HCEC 1CT (cell line): ENCODE data around the gene EP400.

Source experiments
- DNase-seq: peaks from one replicate; pipeline ENCODE4 v3.0.0-alpha.2; 2017

The EP400 gene

GRCh38 chr12:132052196-132052932, 102.6 kb downstream of the EP400 start:
- no peak for DNase-seq

DNA sequence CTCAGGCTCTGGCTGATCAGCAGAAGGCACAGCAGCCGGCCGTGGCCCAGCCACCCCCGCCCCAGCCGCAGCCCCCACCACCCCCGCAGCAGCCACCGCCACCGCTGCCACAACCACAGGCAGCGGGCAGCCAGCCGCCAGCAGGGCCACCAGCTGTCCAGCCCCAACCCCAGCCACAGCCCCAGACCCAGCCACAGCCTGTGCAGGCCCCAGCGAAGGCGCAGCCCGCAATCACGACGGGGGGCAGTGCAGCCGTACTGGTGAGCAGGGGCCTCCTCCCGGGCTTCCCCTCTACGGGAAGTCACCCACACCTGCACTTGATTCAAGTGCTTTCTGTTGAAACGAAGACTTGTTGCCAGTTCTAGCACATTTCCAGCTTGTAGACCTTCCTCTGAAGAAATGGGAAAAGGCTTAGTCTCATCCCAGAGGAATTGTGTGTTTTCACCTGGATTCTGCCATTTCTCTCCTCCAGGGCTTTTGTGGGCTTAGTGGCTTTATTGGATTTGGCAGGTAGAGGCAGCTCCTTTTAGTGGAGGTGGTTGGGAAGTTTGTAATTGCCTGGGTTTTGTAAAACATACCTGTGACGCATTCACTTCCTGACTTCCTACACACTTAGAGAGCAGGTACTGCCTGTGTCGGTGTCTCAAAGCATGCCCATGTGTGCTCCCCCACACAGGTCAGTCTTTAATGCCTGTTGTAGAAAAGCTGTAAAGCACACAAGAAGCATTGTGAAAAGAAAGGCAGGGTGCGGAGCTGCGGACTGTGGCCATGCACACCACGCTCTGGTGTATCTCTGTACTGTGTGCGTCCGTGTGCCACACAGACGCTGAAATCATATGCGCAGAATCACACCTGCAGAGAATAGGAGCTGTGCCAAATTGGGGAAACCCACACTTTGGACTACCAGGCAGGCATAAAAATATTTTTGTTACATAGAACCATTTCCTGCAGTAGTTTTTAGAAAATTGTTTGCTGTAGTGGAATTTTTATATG, 103.9 kb downstream of the EP400 start:
- DNase-seq, result no peak

- no peak for DNase-seq
These were observed 105.2 kb downstream of the EP400 start for GRCh38 chr12:132054983-132055382.

DNA sequence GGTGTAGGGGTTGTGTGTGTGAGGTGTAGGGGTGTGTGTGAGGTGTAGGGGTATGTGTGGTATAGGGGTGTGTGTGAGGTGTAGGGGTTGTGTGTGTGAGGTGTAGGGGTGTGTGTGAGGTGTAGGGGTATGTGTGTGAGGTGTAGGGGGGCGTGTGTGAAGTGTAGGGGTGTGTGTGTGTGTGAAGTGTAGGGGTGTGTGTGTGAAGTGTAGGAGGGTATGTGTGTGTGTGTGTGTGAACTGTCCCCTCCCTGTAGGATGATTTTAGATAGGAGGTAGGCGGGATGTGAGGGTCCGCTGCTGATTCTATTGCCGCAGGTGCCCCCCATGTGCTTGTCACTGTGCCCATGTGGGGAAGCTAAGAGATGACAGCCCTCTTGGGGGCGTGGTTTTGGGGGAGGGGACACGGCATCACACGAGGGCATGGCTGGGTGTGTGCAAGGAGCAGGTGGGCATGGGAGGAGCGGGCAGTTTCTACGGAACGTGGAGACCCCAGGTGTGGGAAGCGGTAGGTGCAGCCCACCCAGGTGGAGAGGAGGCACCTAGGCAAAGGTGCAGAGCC, 105.9 kb downstream of the EP400 start:
- no peak for DNase-seq

- no peak for DNase-seq
These were observed 106.6 kb downstream of the EP400 start for GRCh38 chr12:132056320-132056719.

DNA sequence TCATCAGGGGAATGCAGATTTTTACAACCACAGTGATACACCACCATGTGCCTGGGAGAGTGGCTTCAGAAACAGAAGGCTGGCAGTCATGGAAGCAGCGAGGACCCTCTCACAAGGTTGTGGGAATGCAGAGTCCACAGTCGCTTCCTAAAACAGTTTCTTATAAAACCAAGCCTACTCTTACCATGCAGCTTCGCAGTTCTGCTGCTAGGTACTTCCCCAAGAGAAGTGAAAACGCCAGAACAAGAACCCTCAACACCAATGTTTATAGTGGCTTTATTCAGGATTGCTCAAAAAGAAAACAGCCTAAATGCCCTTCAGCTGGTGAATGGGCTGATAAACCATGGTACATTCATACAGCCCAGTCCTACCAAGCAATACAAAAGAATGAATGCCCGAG, 107.2 kb downstream of the EP400 start:
- DNase-seq, result no peak

GRCh38 chr12:132057691-132058090, 107.9 kb downstream of the EP400 start:
- DNase-seq, result no peak

DNA sequence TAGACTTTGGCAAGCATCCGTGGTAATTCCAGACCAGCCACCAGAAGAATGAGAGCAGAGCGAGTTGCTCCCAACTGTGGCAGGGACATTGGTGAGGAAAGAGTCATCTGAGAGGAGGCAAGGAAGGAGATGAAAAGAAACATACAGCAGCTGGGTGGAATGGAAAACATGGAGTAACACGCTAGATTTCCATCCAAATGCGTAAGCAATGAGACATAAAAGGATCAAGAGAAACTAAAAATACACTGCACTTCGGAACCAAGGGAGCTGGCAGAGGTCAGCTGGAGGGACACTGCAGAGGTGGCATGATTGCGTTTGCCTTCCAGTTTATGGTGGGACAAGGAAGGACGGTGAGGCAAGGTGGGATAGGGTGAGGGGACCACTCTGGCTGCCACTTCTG, 111.5 kb downstream of the EP400 start:
- DNase-seq, result no peak

- DNase-seq, result no peak
These were observed 112.1 kb downstream of the EP400 start for GRCh38 chr12:132061641-132062430.

GRCh38 chr12:132062481-132062880, 112.7 kb downstream of the EP400 start:
- DNase-seq, result no peak

DNA sequence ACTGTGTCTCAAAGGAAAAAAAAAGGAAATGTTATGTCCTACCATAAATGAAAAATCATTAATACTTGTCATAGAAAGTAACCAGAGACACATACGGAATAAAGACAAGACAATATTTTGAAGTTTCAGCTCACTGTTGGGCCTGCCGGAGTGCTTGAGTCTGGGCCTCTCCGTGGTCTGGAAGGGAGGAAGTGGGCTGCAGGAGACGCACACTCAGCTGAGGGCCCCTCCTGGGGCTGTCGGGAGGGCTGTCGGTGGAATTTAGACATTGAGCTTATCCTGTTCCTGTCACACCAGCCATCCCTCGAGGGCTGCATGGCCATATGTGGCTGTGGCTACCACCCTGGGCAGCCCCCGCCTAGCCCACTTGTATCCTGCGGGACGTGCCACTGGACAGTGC, 113.7 kb downstream of the EP400 start:
- DNase-seq, result no peak

DNA sequence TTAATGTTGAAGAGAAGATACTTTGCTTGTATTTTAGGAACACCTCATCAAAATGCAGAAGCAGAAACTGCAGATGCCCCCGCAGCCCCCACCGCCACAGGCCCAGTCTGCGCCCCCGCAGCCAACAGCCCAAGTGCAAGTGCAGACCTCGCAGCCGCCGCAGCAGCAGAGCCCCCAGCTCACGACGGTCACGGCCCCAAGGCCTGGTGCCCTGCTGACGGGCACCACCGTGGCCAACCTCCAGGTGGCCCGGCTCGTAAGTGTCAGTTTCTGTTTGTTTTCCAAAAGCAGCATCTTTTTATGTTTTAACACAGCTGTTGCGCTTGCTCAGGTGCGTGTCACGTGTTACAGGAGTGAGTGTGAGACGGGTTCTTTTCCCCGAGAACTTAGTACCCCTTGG, 114.9 kb downstream of the EP400 start:
- DNase-seq, result no peak

GRCh38 chr12:132065203-132065602, 115.5 kb downstream of the EP400 start:
- DNase-seq, result no peak

- DNase-seq, result no peak
These were observed 116.0 kb downstream of the EP400 start for GRCh38 chr12:132065609-132066344.

DNA sequence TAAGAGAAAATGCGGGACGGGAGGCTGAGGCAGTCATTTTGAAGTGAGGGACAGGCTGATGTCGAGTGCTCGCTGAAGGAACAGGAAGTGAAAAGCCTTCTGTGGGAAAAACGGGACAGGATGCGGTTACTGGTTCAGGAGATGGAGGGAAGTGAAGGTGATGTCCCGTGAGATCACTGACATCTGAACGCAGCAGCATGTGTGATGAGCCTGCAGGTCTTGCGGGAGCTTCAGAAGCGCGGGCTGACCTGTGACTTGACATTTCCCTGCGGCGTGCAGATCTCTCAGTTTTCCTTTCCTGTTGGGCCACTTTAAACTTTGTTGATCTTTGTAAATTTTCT, 116.6 kb downstream of the EP400 start:
- DNase-seq, result no peak

DNA sequence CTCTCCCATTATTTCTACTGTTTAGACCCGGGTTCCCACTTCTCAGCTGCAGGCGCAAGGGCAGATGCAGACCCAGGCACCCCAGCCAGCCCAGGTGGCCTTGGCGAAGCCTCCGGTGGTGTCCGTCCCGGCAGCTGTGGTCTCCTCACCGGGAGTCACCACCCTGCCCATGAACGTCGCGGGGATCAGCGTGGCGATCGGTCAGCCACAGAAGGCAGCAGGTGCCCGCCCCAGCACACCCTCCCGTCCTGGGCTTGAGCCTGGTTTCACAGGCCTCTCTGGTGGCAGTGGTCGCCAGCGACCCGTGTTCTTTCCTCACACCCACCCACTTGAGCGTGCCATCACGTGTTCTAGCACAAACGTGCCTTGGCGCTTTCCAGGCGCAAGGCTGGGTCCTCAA, 117.0 kb downstream of the EP400 start:
- no peak for DNase-seq

- no peak for DNase-seq
These were observed 117.4 kb downstream of the EP400 start for GRCh38 chr12:132067182-132067581.

- DNase-seq, result no peak
These were observed 118.5 kb downstream of the EP400 start for GRCh38 chr12:132068250-132068649.

DNA sequence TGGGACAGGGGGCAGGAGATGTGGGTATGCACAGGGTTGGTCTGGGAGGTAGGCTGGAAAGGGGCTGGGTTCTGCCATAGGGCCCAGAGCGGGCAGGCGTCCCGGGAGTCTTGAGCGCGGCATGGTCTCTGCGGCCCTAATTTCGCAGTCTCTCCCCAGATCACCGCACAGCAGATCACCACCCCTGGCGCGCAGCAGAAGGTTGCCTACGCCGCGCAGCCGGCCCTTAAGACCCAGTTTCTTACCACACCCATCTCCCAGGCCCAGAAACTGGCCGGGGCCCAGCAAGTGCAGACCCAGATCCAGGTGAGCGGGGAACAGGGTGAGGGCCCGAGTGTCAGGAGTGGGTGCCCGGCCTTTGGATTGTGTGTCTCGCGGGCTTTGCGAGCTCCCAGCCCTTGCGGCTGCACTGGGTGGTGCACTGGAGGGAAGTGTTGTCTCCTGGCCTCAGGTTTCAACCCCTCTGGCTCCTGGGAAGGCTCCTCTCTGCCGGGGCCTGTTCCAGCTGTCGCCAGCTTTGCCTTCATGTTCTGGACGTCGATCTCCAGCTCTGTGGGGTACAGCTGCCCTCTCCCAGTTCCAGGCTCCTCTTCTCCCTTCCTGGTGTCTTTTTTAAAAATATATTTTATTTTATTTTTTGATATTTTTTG, 119.7 kb downstream of the EP400 start:
- no peak for DNase-seq

- no peak for DNase-seq
These were observed 120.6 kb downstream of the EP400 start for GRCh38 chr12:132070298-132070697.

DNA sequence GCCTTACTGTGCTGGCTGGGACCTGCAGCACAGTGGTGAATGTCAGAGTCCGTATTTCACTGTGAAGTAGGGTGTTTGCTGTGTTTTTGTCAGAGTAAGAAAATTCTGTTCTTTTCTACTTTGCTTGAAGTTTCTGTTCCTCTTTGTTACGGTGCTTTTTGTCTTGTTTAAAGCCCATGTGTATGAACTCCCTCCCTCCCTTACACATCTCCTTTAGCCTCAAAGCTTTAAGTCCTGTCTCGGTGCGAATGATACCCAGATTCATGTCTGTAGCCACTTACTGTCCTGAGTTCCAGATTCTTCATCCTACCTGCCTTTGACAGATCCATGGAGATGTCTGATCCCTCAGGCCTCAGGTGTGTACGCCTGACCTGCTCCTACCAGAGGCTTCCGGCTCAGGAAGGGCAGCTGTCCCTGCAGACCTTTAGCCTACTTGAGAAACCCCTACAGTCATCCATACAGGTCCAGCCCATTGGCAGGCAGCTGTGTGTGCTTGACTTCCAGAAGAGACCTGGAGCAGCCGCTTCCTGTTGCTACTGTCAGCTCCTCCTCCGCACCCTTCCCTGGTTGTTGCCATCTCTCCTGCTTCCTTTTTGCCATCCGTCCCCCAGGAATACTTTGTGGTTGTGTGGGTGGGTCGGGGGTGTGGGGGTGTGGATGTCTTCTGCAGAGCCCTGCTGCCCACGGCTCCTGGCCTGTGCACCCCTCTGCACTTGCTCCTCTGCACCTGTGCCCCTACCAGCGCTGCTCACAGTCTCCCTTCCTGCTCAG, 121.5 kb downstream of the EP400 start:
- no peak for DNase-seq
